Measurements from ENCODE around the gene COPS4.

Gene COPS4

GRCh38 chr4:83011689-83012199, 23.2 kb upstream of the COPS4 start:
- Histone ChIP-seq H3K9me3 (no peaks in the 10 kb centered on the region), H3K4me3 (ENCODE audit: low read depth in 1 of 2, low read length in 1 of 2) (peak overlapping the region; percentile 87 to 88), H3K27ac (peak overlapping the region; percentile 95), H3K27me3 (no peaks in the 10 kb centered on the region), H3K36me3 (no peaks in the 10 kb centered on the region), H3K4me1 (ENCODE audit: control insufficient read depth in 1 of 2, insufficient read depth in 1 of 2, low read depth in 1 of 2, low read length in 1 of 2) (peaks cover 38 to 40% of the 10 kb centered on the region in 2 experiments)
- TF ChIP-seq CTCF (IDR thresholded peaks at IDR 0.05): no peak

- no peak for TF ChIP-seq CTCF (IDR thresholded peaks at IDR 0.05)
- Histone ChIP-seq H3K27me3 (no peaks in the 10 kb centered on the region), H3K4me1 (ENCODE audit: control insufficient read depth in 1 of 2, insufficient read depth in 1 of 2, low read depth in 1 of 2, low read length in 1 of 2) (peaks cover 38 to 40% of the 10 kb centered on the region in 2 experiments), H3K27ac (peak overlapping the region; percentile 95), H3K4me3 (ENCODE audit: low read depth in 1 of 2, low read length in 1 of 2) (peak overlapping the region; percentile 87 to 88), H3K9me3 (no peaks in the 10 kb centered on the region), H3K36me3 (no peaks in the 10 kb centered on the region)
Measured at GRCh38 chr4:83012200-83012686, 22.7 kb upstream of the COPS4 start.

GRCh38 chr4:83012687-83013419, 22.1 kb upstream of the COPS4 start:
- Histone ChIP-seq H3K4me1 (ENCODE audit: control insufficient read depth in 1 of 2, insufficient read depth in 1 of 2, low read depth in 1 of 2, low read length in 1 of 2) (peaks cover 38 to 40% of the 10 kb centered on the region in 2 experiments), H3K36me3 (no peaks in the 10 kb centered on the region), H3K27me3 (no peaks in the 10 kb centered on the region), H3K9me3 (no peaks in the 10 kb centered on the region), H3K4me3 (ENCODE audit: low read depth in 1 of 2, low read length in 1 of 2) (peak overlapping the region; percentile 87 to 88), H3K27ac (peak overlapping the region; percentile 95)
- TF ChIP-seq CTCF (IDR thresholded peaks at IDR 0.05): peak; percentile 98

GRCh38 chr4:83013420-83013867, 21.5 kb upstream of the COPS4 start:
- H3K27ac ChIP-seq: peak overlapping the region; percentile 95
- no peak for TF ChIP-seq CTCF (IDR thresholded peaks at IDR 0.05)
- H3K27me3 ChIP-seq: no peaks in the 10 kb centered on the region
- H3K9me3 ChIP-seq: no peaks in the 10 kb centered on the region
- H3K4me3 ChIP-seq (ENCODE audit: low read depth in 1 of 2, low read length in 1 of 2): peak overlapping the region; percentile 87 to 88
- no peaks in the 10 kb centered on the region for H3K36me3 ChIP-seq
- H3K4me1 ChIP-seq (ENCODE audit: control insufficient read depth in 1 of 2, insufficient read depth in 1 of 2, low read depth in 1 of 2, low read length in 1 of 2): peaks cover 38 to 40% of the 10 kb centered on the region in 2 experiments

- Histone ChIP-seq H3K4me3 (ENCODE audit: low read depth in 1 of 2, low read length in 1 of 2) (peak overlapping the region in 1 of 2 experiments; percentile 87), H3K9me3 (no peaks in the 10 kb centered on the region), H3K27ac (peak overlapping the region; percentile 95), H3K36me3 (no peaks in the 10 kb centered on the region), H3K4me1 (ENCODE audit: control insufficient read depth in 1 of 2, insufficient read depth in 1 of 2, low read depth in 1 of 2, low read length in 1 of 2) (peaks cover 38% of the 10 kb centered on the region in 2 experiments), H3K27me3 (no peaks in the 10 kb centered on the region)
- TF ChIP-seq CTCF (IDR thresholded peaks at IDR 0.05): no peak
Measured at GRCh38 chr4:83013902-83014301, 21.1 kb upstream of the COPS4 start.

Data from neutrophil (primary cell).